ENCODE data around the gene KRTAP10-12.

GRCh38 chr21:44654576-44655175 is 42.3 kb upstream of the KRTAP10-12 start, which contains the start of gene KRTAP12-4:
- TF ChIP-seq CTCF (IDR thresholded peaks at IDR 0.05) (no peak), POLR2A (IDR thresholded peaks at IDR 0.05) (no peak)
